WERI-Rb-1 (cell line): ENCODE data around the gene SUMF1.

Experiments used
- DNase-seq: peaks from one replicate; pipeline ENCODE4 v3.0.0-alpha.2; 2020
- H3K27ac ChIP-seq: fragments of 250-450 bp; sonication (Bioruptor Pico); 2 replicates; pipeline ENCODE4 v1.5.1; 2020; ENCODE audit warnings: mild to moderate bottlenecking, moderate library complexity
- H3K27me3 ChIP-seq: fragments of 250-450 bp; sonication (Bioruptor Pico); 2 replicates; pipeline ENCODE4 v1.5.1; 2021; ENCODE audit warnings: mild to moderate bottlenecking, low read depth, moderate library complexity; ENCODE audit not compliant: insufficient read depth, severe bottlenecking
- H3K36me3 ChIP-seq: fragments of 250-450 bp; sonication (Bioruptor Pico); 2 replicates; pipeline ENCODE4 v1.5.1; 2020; ENCODE audit warnings: mild to moderate bottlenecking, moderate library complexity
- H3K4me3 ChIP-seq: 2 replicates; pipeline ENCODE4 v1.5.1; 2011; ENCODE audit warnings: low read depth, mild to moderate bottlenecking, control low read depth, low read length
- H3K9me3 ChIP-seq: fragments of 250-450 bp; sonication (Bioruptor Pico); 2 replicates; pipeline ENCODE4 v1.5.1; 2021; ENCODE audit warnings: mild to moderate bottlenecking, moderate library complexity; ENCODE audit not compliant: severe bottlenecking
- CTCF ChIP-seq: IDR thresholded peaks from 2 replicates; pipeline ENCODE4 v1.5.1; 2011; ENCODE audit warnings: low read depth, mild to moderate bottlenecking, control low read depth, inconsistent platforms, low read length

SUMF1 gene

GRCh38 chr3:4421121-4421520 lies 45.9 kb downstream of the SUMF1 start:
- Histone ChIP-seq H3K9me3 (no peaks in the 10 kb centered on the region), H3K27me3 (no peaks in the 10 kb centered on the region), H3K36me3 (peaks cover 4% of the 10 kb centered on the region), H3K4me3 (no peak overlapping the region), H3K27ac (no peak overlapping the region)
- no peak for DNase-seq
- TF ChIP-seq CTCF: no peak

- Histone ChIP-seq H3K27me3 (no peaks in the 10 kb centered on the region), H3K36me3 (peaks cover 4% of the 10 kb centered on the region), H3K9me3 (no peaks in the 10 kb centered on the region), H3K4me3 (no peak overlapping the region), H3K27ac (no peak overlapping the region)
- DNase-seq: no peak
- no peak for TF ChIP-seq CTCF
Observed at GRCh38 chr3:4419920-4420319, 47.1 kb downstream of the SUMF1 start.

- H3K36me3 ChIP-seq: peaks cover 4% of the 10 kb centered on the region
- no peak for TF ChIP-seq CTCF
- H3K9me3 ChIP-seq: no peaks in the 10 kb centered on the region
- no peaks in the 10 kb centered on the region for H3K27me3 ChIP-seq
- no peak overlapping the region for H3K27ac ChIP-seq
- no peak for DNase-seq
- no peak overlapping the region for H3K4me3 ChIP-seq
Observed at GRCh38 chr3:4419386-4419785, 47.7 kb downstream of the SUMF1 start.

- peak overlapping the region; percentile 77 for H3K27ac ChIP-seq
- no peak overlapping the region for H3K4me3 ChIP-seq
- H3K9me3 ChIP-seq: no peaks in the 10 kb centered on the region
- H3K27me3 ChIP-seq: no peaks in the 10 kb centered on the region
- no peak for TF ChIP-seq CTCF
- DNase-seq: peak; percentile 84
- H3K36me3 ChIP-seq: peaks cover 4% of the 10 kb centered on the region
Observed at GRCh38 chr3:4418156-4418555, 48.9 kb downstream of the SUMF1 start.

- H3K36me3 ChIP-seq: peaks cover 4% of the 10 kb centered on the region
- no peaks in the 10 kb centered on the region for H3K9me3 ChIP-seq
- DNase-seq: no peak
- H3K27me3 ChIP-seq: no peaks in the 10 kb centered on the region
- H3K27ac ChIP-seq: peak overlapping the region; percentile 16
- TF ChIP-seq CTCF: no peak
- H3K4me3 ChIP-seq: no peak overlapping the region
Observed at GRCh38 chr3:4417449-4417848, 49.6 kb downstream of the SUMF1 start.

GRCh38 chr3:4416961-4417360 lies 50.1 kb downstream of the SUMF1 start:
- no peaks in the 10 kb centered on the region for H3K27me3 ChIP-seq
- no peak overlapping the region for H3K27ac ChIP-seq
- DNase-seq: no peak
- H3K9me3 ChIP-seq: no peaks in the 10 kb centered on the region
- TF ChIP-seq CTCF: no peak
- peaks cover 4% of the 10 kb centered on the region for H3K36me3 ChIP-seq
- H3K4me3 ChIP-seq: no peak overlapping the region
